Esophagus muscularis mucosa (tissue), 3 donors: ENCODE results near the gene FUCA1.

Experiments
- POLR2AphosphoS5 ChIP-seq, 2 donors: sonication (generic); formaldehyde crosslinking; IDR thresholded peaks; one replicate each; pipeline ENCODE4 v1.6.1; 2017; ENCODE audit warnings: antibody characterized with exemption in 2 of 2
- TF ChIP-seq, protein P1 (sequence below), 3 experiments: fragments of 200-600 bp in 2 of 3; fragments of 450-650 bp in 1 of 3; sonication (generic) in 2 of 3; IDR thresholded peaks; one replicate each; pipeline ENCODE4 v1.5.1; 2017 to 2019; ENCODE audit warnings: antibody characterized with exemption in 3 of 3, mild to moderate bottlenecking in 2 of 3, moderate library complexity in 1 of 3

DNA sequence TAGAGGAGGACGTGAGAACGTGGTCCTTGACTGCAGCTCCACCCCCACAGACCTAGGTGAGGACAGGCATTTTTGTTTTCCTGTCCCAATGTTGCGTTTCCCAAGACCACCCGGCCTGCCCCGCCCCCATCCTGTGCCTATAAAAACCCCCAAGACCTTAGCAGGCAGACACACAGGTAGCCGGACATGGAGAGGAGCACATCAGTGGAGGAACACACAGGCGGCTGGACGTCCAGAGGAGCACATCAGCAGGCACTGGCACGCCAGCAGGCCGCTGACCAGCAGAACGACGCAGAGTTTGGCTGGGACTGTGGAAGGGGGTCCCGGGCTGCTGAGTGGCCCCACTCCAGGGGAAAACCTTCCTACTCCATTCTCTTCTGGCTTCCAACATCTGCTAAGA is 30.2 kb downstream of the FUCA1 start:
- TF ChIP-seq, protein P1, sequence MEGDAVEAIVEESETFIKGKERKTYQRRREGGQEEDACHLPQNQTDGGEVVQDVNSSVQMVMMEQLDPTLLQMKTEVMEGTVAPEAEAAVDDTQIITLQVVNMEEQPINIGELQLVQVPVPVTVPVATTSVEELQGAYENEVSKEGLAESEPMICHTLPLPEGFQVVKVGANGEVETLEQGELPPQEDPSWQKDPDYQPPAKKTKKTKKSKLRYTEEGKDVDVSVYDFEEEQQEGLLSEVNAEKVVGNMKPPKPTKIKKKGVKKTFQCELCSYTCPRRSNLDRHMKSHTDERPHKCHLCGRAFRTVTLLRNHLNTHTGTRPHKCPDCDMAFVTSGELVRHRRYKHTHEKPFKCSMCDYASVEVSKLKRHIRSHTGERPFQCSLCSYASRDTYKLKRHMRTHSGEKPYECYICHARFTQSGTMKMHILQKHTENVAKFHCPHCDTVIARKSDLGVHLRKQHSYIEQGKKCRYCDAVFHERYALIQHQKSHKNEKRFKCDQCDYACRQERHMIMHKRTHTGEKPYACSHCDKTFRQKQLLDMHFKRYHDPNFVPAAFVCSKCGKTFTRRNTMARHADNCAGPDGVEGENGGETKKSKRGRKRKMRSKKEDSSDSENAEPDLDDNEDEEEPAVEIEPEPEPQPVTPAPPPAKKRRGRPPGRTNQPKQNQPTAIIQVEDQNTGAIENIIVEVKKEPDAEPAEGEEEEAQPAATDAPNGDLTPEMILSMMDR (IDR thresholded peaks at IDR 0.05), result no peak
- no peak for TF ChIP-seq POLR2AphosphoS5 (IDR thresholded peaks at IDR 0.05)
